Keratinocyte (primary cell): Measurements from ENCODE around the gene ABCC9. TPM values are rescaled to one million over a fixed set of nuclear protein-coding genes. Genes with fewer than 3 reads are reported as not detected.

Experiments
- DNase-seq: peaks from one replicate; pipeline ENCODE4 v3.0.0-alpha.2; 2011; ENCODE audit warnings: low read depth, missing footprints, low spot score
- FAIRE-seq: peaks from 2 replicates; lab custom pipeline; 2011; peaks lifted over from hg19 to GRCh38; lab: Jason Lieb, UNC
- H2AFZ ChIP-seq: 2 replicates; pipeline ENCODE4 v1.6.0; 2012; ENCODE audit warnings: low read length, control low read depth, inconsistent platforms; ENCODE audit not compliant: control insufficient read depth
- H3K27ac ChIP-seq: 2 replicates; pipeline ENCODE4 v1.5.1; 2011; ENCODE audit warnings: low read length; ENCODE audit not compliant: control insufficient read depth, insufficient read depth
- H3K27me3 ChIP-seq: 3 replicates; pipeline ENCODE4 v1.6.0; 2011; ENCODE audit warnings: low read length; ENCODE audit not compliant: control insufficient read depth, insufficient read depth; ENCODE audit errors: extremely low read depth
- H3K36me3 ChIP-seq, 2 experiments: 2 replicates in 1 of 2; 3 replicates in 1 of 2; pipeline ENCODE4 v1.5.1; 2011; ENCODE audit warnings: low read length in 2 of 2, mild to moderate bottlenecking in 1 of 2; ENCODE audit not compliant: control insufficient read depth in 2 of 2, insufficient read depth in 2 of 2; ENCODE audit errors: extremely low read depth in 1 of 2
- H3K4me1 ChIP-seq: 3 replicates; pipeline ENCODE4 v1.5.1; 2011; ENCODE audit warnings: low read length; ENCODE audit not compliant: control insufficient read depth, insufficient read depth; ENCODE audit errors: extremely low read depth
- H3K4me2 ChIP-seq: 3 replicates; pipeline ENCODE4 v1.6.0; 2011; ENCODE audit warnings: low read depth, low read length; ENCODE audit not compliant: control insufficient read depth, insufficient read depth; ENCODE audit errors: extremely low read depth
- H3K4me3 ChIP-seq, 3 experiments: fragments of 200-600 bp in 1 of 3; sonication (generic) in 1 of 3; 2 replicates in 2 of 3; 3 replicates in 1 of 3; pipeline ENCODE4 v1.5.1; 2011 to 2016; ENCODE audit warnings: low read length in 3 of 3, mild to moderate bottlenecking in 3 of 3, control low read depth in 2 of 3, inconsistent platforms in 1 of 3, low read depth in 1 of 3, mixed read lengths in 1 of 3, mixed run types in 1 of 3, moderate library complexity in 1 of 3; ENCODE audit not compliant: control insufficient read depth in 2 of 3, insufficient read depth in 2 of 3; ENCODE audit errors: extremely low read depth in 1 of 3
- H3K79me2 ChIP-seq: 2 replicates; pipeline ENCODE4 v1.6.0; 2012; ENCODE audit warnings: low read length; ENCODE audit not compliant: control insufficient read depth, insufficient read depth
- H3K9ac ChIP-seq: 3 replicates; pipeline ENCODE4 v1.6.0; 2011; ENCODE audit warnings: low read length; ENCODE audit not compliant: control insufficient read depth, insufficient read depth; ENCODE audit errors: extremely low read depth
- H3K9me1 ChIP-seq: 3 replicates; pipeline ENCODE4 v1.6.0; 2011; ENCODE audit warnings: low read length; ENCODE audit not compliant: control insufficient read depth, insufficient read depth; ENCODE audit errors: extremely low read depth
- H3K9me3 ChIP-seq: 2 replicates; pipeline ENCODE4 v1.5.1; 2012; ENCODE audit warnings: low read depth, low read length; ENCODE audit not compliant: control insufficient read depth
- H4K20me1 ChIP-seq: 3 replicates; pipeline ENCODE4 v1.6.0; 2011; ENCODE audit warnings: low read length; ENCODE audit not compliant: control insufficient read depth, insufficient read depth; ENCODE audit errors: extremely low read depth
- CTCF ChIP-seq, 3 experiments: IDR thresholded peaks in 1 of 3; conservative IDR thresholded peaks in 1 of 3; optimal IDR thresholded peaks in 1 of 3; 2 replicates in 2 of 3; 3 replicates in 1 of 3; pipeline versions ENCODE3 to v1.5.1; 2011; ENCODE audit warnings: low read length in 3 of 3, mild to moderate bottlenecking in 3 of 3, moderate library complexity in 2 of 3, control low read depth in 1 of 3, inconsistent platforms in 1 of 3; ENCODE audit not compliant: insufficient read depth in 2 of 3; ENCODE audit errors: extremely low read depth in 1 of 3
- EZH2 ChIP-seq: IDR thresholded peaks from one replicate; pipeline ENCODE4 v1.6.1; 2012; ENCODE audit warnings: inconsistent platforms, mild to moderate bottlenecking, low read length, moderate library complexity
- dilution Hi-C: fragments of 300-500 bp; cut with MboI; formaldehyde crosslinking; loops from one replicate; pipeline ENCODE4 v1.7.0; 2020; ENCODE audit warnings: low sequenced_read_pairs; ENCODE audit not compliant: extremely low pct_ligation_motif_present
- polyA plus RNA-seq, 5 experiments: library from polyadenylated mRNA; depleted of rRNA in 3 of 5; stranded (reverse) in 3 of 5; stranded (forward) in 1 of 5; unstranded in 1 of 5; fragments of >200 nt; gene quantifications; 1 replicate in 1 of 5; 2 replicates in 3 of 5; 3 replicates in 1 of 5; pipeline versions ENCODE4 v1.2.1 to v1.2.3, GENCODE V29; 2011 to 2012; ENCODE audit warnings: missing spikeins in 2 of 5, low read depth in 1 of 5, low replicate concordance in 1 of 5

Gene ABCC9
- polyA plus RNA-seq, 1 donor (not counting 4 experiments of a cell fraction or from before 2014, with no cell fraction given), result not detected

DNA sequence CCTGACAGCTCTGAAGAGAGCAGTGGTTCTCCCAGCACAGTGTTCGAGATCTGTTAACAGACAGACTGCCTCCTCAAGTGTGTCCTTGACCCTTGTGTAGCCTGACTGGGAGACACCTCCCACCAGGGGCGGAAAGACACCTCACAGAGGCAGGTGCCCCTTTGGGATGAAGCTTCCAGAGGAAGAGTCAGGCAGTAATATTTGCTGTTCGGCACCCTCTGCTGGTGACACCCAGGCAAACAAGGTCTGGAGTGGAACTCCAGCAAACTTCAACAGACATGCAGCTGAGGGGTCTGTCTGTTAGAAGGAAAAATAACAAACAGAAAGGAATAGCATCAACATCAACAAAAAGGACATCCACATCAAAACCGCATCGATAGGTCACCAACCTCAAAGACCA is 21.6 kb upstream of the ABCC9 start:
- Histone ChIP-seq H3K4me3 (no peak overlapping the region), H2AFZ (no peak overlapping the region), H3K4me2 (no peak overlapping the region), H3K9me1 (no peaks in the 10 kb centered on the region), H4K20me1 (no peaks in the 10 kb centered on the region), H3K27me3 (no peaks in the 10 kb centered on the region), H3K27ac (no peak overlapping the region), H3K4me1 (no peaks in the 10 kb centered on the region), H3K9ac (no peak overlapping the region), H3K36me3 (no peaks in the 10 kb centered on the region), H3K79me2 (no peaks in the 10 kb centered on the region), H3K9me3 (no peaks in the 10 kb centered on the region)
- no peak for TF ChIP-seq EZH2
- TF ChIP-seq CTCF (optimal IDR thresholded peaks at IDR 0.05 in 1 of 3, IDR thresholded peaks at IDR 0.05 in 1 of 3, conservative IDR thresholded peaks at IDR 0.05 in 1 of 3; ENCODE audit: extremely low read depth in 1 of 3, insufficient read depth in 2 of 3, low read length in 3 of 3), result no peak
- DNase-seq, result no peak
- dilution Hi-C loops, result no loop called here
- no peak for FAIRE-seq

DNA sequence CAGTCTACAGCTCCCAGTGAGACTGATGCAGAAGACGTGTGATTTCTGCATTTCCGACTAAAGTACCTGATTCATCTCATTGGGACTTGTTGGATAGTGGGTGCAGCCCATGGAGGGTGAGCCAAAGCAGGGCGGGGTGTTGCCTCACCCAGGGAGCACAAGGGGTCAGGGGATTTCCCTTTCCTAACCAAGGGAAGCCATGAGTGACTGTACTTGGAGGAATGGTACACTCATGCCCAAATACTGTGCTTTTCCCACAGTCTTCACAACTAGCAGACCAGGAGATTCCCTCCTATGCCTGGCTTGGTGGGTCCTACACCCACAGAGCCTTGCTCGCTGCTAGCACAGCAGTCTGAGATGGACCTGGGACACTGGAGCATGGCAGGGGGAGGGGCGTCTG is 21.0 kb upstream of the ABCC9 start:
- no peaks in the 10 kb centered on the region for H3K27me3 ChIP-seq
- FAIRE-seq, result no peak
- TF ChIP-seq EZH2 (no peak), CTCF (optimal IDR thresholded peaks at IDR 0.05 in 1 of 3, IDR thresholded peaks at IDR 0.05 in 1 of 3, conservative IDR thresholded peaks at IDR 0.05 in 1 of 3; ENCODE audit: extremely low read depth in 1 of 3, insufficient read depth in 2 of 3, low read length in 3 of 3) (no peak)

More for the DNA sequence above, 21.0 kb upstream of the ABCC9 start:
- Histone ChIP-seq H4K20me1 (no peaks in the 10 kb centered on the region), H3K9me1 (no peaks in the 10 kb centered on the region), H3K9me3 (no peaks in the 10 kb centered on the region), H3K79me2 (no peaks in the 10 kb centered on the region), H3K27ac (no peak overlapping the region), H2AFZ (no peak overlapping the region), H3K4me2 (no peak overlapping the region), H3K36me3 (no peaks in the 10 kb centered on the region), H3K4me3 (no peak overlapping the region), H3K4me1 (no peaks in the 10 kb centered on the region), H3K9ac (no peak overlapping the region)
- dilution Hi-C loops, result no loop called here
- DNase-seq, result peak; percentile 11
